Activated naive CD4-positive, alpha-beta T cell treated with anti-CD3 and anti-CD28 coated beads, Interleukin-2, amount 50 U/mL, for 16 hours (primary cell): ENCODE data around the gene TYR.
"Not testable (repeated sequence)": the region's sequence is repeated elsewhere in the genome, so short reads cannot be mapped to it uniquely, and the experiment has no call there.

Source experiments
- DNase-seq: peaks from one replicate; pipeline ENCODE4 v3.0.0-alpha.2; 2020

Gene TYR

GRCh38 chr11:89273220-89273619 lies 95.5 kb downstream of the TYR start:
- DNase-seq: not testable (repeated sequence)

- no peak for DNase-seq
Measured at GRCh38 chr11:89275966-89276365, 98.3 kb downstream of the TYR start.

GRCh38 chr11:89279176-89279575 lies 101.5 kb downstream of the TYR start:
- DNase-seq: no peak

GRCh38 chr11:89281032-89281677 lies 103.5 kb downstream of the TYR start:
- DNase-seq: not testable (repeated sequence)

GRCh38 chr11:89286601-89287000 lies 108.9 kb downstream of the TYR start:
- not testable (repeated sequence) for DNase-seq

GRCh38 chr11:89288004-89288403 lies 110.3 kb downstream of the TYR start:
- DNase-seq: not testable (repeated sequence)

- DNase-seq: no peak
Measured at GRCh38 chr11:89293965-89294679, 116.4 kb downstream of the TYR start.

- not testable (repeated sequence) for DNase-seq
Measured at GRCh38 chr11:89295023-89295422, 117.3 kb downstream of the TYR start.

- DNase-seq: not testable (repeated sequence)
Measured at GRCh38 chr11:89303029-89303428, 125.4 kb downstream of the TYR start.

GRCh38 chr11:89308272-89308671 lies 130.6 kb downstream of the TYR start:
- not testable (repeated sequence) for DNase-seq

GRCh38 chr11:89309321-89309985 lies 131.8 kb downstream of the TYR start:
- not testable (repeated sequence) for DNase-seq

- not testable (repeated sequence) for DNase-seq
Measured at GRCh38 chr11:89310607-89311006, 132.9 kb downstream of the TYR start.

- no peak for DNase-seq
Measured at GRCh38 chr11:89321401-89321800, 143.7 kb downstream of the TYR start.

- DNase-seq: no peak
Measured at GRCh38 chr11:89327885-89328284, 150.2 kb downstream of the TYR start.

- DNase-seq: not testable (repeated sequence)
Measured at GRCh38 chr11:89331940-89332339, 154.3 kb downstream of the TYR start.

GRCh38 chr11:89333704-89334103 lies 156.0 kb downstream of the TYR start:
- not testable (repeated sequence) for DNase-seq

GRCh38 chr11:89337100-89337650 lies 159.5 kb downstream of the TYR start:
- not testable (repeated sequence) for DNase-seq

- DNase-seq: not testable (repeated sequence)
Measured at GRCh38 chr11:89338073-89338472, 160.4 kb downstream of the TYR start.

- not testable (repeated sequence) for DNase-seq
Measured at GRCh38 chr11:89340450-89340849, 162.8 kb downstream of the TYR start.

GRCh38 chr11:89342880-89343572 lies 165.4 kb downstream of the TYR start:
- DNase-seq: not testable (repeated sequence)
